Activated CD4-positive, alpha-beta T cell treated with anti-CD3 and anti-CD28 coated beads, Interleukin-2, amount 10 ng/mL, durations not matched to agents 7 days and 5 days (primary cell): ENCODE data around the gene PLTP. TPM values are rescaled to one million over a fixed set of nuclear protein-coding genes. Genes with fewer than 3 reads are reported as not detected.

Experiments
- CTCF ChIA-PET: fragments of 350-600 bp; sonication (Branson Sonifier 250); formaldehyde crosslinking; loops from one replicate; lab custom pipeline; 2021; ENCODE audit warnings: antibody characterized with exemption; lab: Charles Lee
- POLR2A ChIA-PET: fragments of 350-600 bp; sonication (Branson Sonifier 250); formaldehyde crosslinking; loops from one replicate; lab custom pipeline; 2021; ENCODE audit warnings: antibody characterized with exemption; lab: Charles Lee
- DNase-seq: peaks from one replicate; pipeline ENCODE4 v3.0.0-alpha.2; 2020
- H3K27ac Mint-ChIP-seq: one replicate; pipeline ENCODE4 v1.8.0; 2021; ENCODE audit warnings: mild to moderate bottlenecking, moderate library complexity, mixed read lengths
- H3K27me3 Mint-ChIP-seq: one replicate; pipeline ENCODE4 v1.8.0; 2021; ENCODE audit warnings: mixed read lengths
- H3K36me3 Mint-ChIP-seq: one replicate; pipeline ENCODE4 v1.8.0; 2021; ENCODE audit warnings: low read depth, mixed read lengths
- H3K4me1 Mint-ChIP-seq: one replicate; pipeline ENCODE4 v1.8.0; 2021; ENCODE audit warnings: mixed read lengths
- H3K4me3 Mint-ChIP-seq: one replicate; pipeline ENCODE4 v1.8.0; 2021; ENCODE audit warnings: mild to moderate bottlenecking, moderate library complexity, mixed read lengths
- H3K9me3 Mint-ChIP-seq: one replicate; pipeline ENCODE4 v1.8.0; 2021; ENCODE audit warnings: mixed read lengths
- total RNA-seq, 2 experiments: library from RNA; stranded (reverse); gene quantifications; one replicate each; pipeline ENCODE4 v1.2.3, GENCODE V29; 2021

PLTP gene
- total RNA-seq, 2 experiments from 2014 or later, result 0.81 to 0.82 TPM

DNA sequence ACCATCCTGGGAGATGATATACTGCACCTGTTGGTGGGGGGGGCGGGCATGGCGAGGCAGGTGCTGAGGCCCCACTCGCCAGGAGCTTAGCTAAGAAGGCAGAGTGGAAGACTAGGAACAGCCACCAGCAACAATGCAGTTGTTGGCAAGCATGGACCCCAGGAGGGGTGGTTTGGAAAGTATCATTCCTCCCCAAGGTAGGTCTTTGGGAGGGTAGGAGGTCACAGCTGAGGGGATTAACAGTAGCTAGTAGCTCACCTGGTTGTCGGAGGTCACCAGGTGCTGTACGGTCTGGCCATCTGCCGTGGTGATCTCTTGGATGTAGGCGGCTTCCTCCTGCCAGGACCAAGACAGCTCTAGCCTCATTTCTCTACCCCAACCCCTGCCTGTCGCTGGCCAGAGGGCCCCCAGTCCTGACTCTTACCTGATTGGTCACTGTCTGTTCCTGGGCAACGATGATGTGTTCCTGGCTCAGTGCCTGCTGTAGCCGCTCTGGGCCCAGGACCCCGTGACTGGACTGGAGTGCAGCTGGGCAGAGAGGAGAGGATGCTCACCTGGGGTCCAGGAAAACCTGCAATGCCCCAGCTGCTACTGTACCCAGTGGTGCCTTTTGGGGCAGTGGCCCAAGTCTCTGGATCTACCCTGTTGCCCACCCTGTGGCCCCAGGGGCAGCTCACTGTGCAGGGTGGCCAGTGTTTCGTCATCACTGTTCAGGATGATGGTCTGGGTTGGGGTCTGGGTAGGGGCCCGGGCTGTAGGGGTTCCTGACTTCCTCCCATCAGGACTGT lies 37.8 kb upstream of the PLTP start:
- Mint-ChIP-seq H3K36me3 (peaks cover 23% of the 10 kb centered on the region), H3K27ac (no peak overlapping the region), H3K4me3 (no peak overlapping the region), H3K4me1 (peaks cover 6% of the 10 kb centered on the region), H3K27me3 (no peaks in the 10 kb centered on the region), H3K9me3 (no peaks in the 10 kb centered on the region)
- CTCF ChIA-PET, result interaction anchor here (0.6 to 5.0 kb wide), 6 partner anchors 9 to 60 kb away, joined by 3 to 27 read pairs (median 5); no protein-coding TSS in a partner anchor
- no peak for DNase-seq
- POLR2A ChIA-PET, result interaction anchor here (1.5 kb wide), 1 partner anchor 15 kb away, joined by 4 read pairs; no protein-coding TSS in a partner anchor

DNA sequence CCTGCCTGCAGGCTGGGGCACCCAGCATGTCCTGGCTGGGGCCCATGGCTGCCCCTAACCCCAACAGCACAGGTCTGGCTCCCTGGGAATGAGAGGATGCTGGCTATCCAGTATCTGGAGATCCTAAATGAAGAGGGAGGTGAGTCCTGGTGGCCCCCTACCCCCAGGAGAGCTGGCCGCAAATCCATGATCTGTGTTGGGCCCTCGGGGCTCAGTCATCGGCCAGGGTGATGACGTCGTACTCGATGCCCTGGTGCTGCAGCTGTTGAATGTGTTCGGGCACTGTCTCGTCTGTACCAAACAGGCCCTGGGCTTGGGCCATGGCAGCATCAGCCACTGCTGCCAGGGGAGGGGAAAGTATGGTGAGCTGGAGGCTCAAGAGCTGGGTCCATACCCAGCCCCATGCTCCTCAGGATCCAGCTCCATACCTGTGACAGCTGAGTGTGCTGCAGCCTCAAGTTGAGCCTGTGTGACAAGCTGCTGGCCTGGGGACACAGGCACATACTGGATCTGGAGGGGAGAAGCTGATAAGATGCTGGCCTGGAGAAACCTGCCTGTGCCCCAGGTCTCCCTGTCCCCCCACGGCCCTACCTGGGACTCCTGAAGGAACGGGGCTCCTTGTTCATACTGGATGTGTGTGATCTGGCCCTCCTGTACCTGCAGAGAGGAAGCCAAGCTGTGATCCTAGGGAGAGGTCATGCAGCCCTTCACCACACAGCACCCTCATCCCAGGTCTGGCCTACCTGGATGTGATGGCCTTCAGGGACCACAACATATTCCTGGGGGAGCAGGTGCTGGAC lies 37.0 kb upstream of the PLTP start:
- Mint-ChIP-seq H3K36me3 (peaks cover 30% of the 10 kb centered on the region), H3K4me3 (no peak overlapping the region), H3K4me1 (peaks cover 9% of the 10 kb centered on the region), H3K9me3 (no peaks in the 10 kb centered on the region), H3K27me3 (no peaks in the 10 kb centered on the region), H3K27ac (no peak overlapping the region)
- ChIA-PET CTCF (interaction anchor here (0.6 to 5.0 kb wide), 7 partner anchors 9 to 59 kb away, joined by 3 to 27 read pairs (median 4); no protein-coding TSS in a partner anchor), POLR2A (interaction anchor here (0.6 to 1.5 kb wide), 2 partner anchors 10 to 14 kb away, joined by 3 to 4 read pairs; no protein-coding TSS in a partner anchor)
- DNase-seq, result no peak

DNA sequence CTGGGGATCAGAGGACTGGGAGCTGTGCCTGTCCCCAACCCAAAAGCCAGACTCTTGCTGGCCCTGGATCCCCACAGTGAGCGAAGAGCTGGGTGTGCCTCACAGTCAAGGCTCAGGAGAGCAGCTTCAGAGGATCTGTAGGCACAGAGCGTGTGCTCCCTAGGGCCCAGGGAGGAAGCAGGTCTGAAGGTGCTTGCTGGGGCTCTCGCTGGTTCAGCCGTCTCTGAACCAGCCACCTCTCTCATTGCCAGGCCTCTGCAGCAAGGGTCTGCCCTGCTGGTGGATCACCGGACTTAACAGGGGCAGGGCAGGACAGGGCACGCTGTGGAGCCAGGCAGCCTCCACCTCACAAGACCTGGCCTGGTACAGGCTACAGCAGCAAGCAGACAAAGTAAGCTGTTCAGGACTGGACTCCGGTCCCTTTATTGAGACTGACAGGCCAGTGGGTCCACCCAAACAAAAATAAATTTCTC lies 36.3 kb upstream of the PLTP start:
- no peak for DNase-seq
- Mint-ChIP-seq H3K27me3 (no peaks in the 10 kb centered on the region), H3K9me3 (no peaks in the 10 kb centered on the region), H3K27ac (no peak overlapping the region), H3K4me3 (no peak overlapping the region), H3K36me3 (peaks cover 36% of the 10 kb centered on the region), H3K4me1 (peaks cover 9% of the 10 kb centered on the region)
- CTCF ChIA-PET, result interaction anchor here (0.7 to 5.0 kb wide), 6 partner anchors 10 to 59 kb away, joined by 3 to 27 read pairs (median 5); no protein-coding TSS in a partner anchor
- POLR2A ChIA-PET, result interaction anchor here (0.6 kb wide), 1 partner anchor 10 kb away, joined by 3 read pairs; no protein-coding TSS in a partner anchor

DNA sequence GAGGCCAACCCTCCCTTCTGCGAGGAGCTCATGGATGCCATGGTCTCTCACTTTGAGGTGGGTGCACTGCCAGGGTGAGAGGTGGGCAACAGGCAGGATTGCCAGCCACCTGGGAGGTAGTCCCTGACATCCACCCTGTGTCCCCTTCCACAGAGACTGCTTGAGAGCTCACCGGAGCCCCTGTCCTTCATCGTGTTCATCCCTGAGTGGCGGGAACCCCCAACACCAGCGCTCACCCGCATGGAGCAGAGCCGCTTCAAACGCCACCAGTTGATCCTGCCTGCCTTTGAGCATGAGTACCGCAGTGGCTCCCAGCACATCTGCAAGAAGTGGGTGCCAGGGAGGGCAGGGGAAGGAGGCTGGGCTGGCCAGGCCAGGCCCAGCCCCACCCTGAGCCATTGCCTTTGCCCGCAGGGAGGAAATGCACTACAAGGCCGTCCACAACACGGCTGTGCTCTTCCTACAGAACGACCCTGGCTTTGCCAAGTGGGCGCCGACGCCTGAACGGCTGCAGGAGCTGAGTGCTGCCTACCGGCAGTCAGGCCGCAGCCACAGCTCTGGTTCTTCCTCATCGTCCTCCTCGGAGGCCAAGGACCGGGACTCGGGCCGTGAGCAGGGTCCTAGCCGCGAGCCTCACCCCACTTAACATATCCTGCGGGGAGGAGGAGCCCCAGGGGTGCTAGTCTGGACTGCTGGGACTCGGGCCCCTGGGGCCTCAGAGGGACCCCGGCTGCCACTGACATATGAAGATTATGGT lies 35.3 kb upstream of the PLTP start:
- Mint-ChIP-seq H3K27ac (no peak overlapping the region), H3K4me1 (peaks cover 9% of the 10 kb centered on the region), H3K4me3 (no peak overlapping the region), H3K27me3 (no peaks in the 10 kb centered on the region), H3K36me3 (peaks cover 39% of the 10 kb centered on the region), H3K9me3 (no peaks in the 10 kb centered on the region)
- POLR2A ChIA-PET, result interaction anchor here (0.9 kb wide), 1 partner anchor 13 kb away, joined by 5 read pairs; the partner anchor contains the start of gene PCIF1
- no peak for DNase-seq
- CTCF ChIA-PET, result interaction anchor here (0.9 to 5.0 kb wide), 6 partner anchors 14 to 148 kb away, joined by 3 to 27 read pairs (median 4); no protein-coding TSS in a partner anchor

GRCh38 chr20:45946149-45946970 lies 34.4 kb upstream of the PLTP start:
- CTCF ChIA-PET, result interaction anchor here (0.9 to 5.0 kb wide), 7 partner anchors 13 to 147 kb away, joined by 3 to 27 read pairs (median 4); no protein-coding TSS in a partner anchor
- Mint-ChIP-seq H3K4me1 (peaks cover 9% of the 10 kb centered on the region), H3K27me3 (no peaks in the 10 kb centered on the region), H3K4me3 (no peak overlapping the region), H3K36me3 (peaks cover 33% of the 10 kb centered on the region), H3K9me3 (no peaks in the 10 kb centered on the region), H3K27ac (peak overlapping the region; percentile 73)
- POLR2A ChIA-PET, result interaction anchor here (0.9 kb wide), 1 partner anchor 12 kb away, joined by 5 read pairs; the partner anchor contains the start of gene PCIF1
- peak; percentile 27 for DNase-seq

GRCh38 chr20:45945678-45946148 lies 33.8 kb upstream of the PLTP start:
- DNase-seq, result no peak
- Mint-ChIP-seq H3K27me3 (no peaks in the 10 kb centered on the region), H3K27ac (no peak overlapping the region), H3K36me3 (peaks cover 31% of the 10 kb centered on the region), H3K4me3 (no peak overlapping the region), H3K9me3 (no peaks in the 10 kb centered on the region), H3K4me1 (peaks cover 9% of the 10 kb centered on the region)
- CTCF ChIA-PET, result interaction anchor here (1.1 to 5.0 kb wide), 4 partner anchors 16 to 72 kb away, joined by 3 to 27 read pairs (median 4); no protein-coding TSS in a partner anchor
- POLR2A ChIA-PET, result no interaction called here

DNA sequence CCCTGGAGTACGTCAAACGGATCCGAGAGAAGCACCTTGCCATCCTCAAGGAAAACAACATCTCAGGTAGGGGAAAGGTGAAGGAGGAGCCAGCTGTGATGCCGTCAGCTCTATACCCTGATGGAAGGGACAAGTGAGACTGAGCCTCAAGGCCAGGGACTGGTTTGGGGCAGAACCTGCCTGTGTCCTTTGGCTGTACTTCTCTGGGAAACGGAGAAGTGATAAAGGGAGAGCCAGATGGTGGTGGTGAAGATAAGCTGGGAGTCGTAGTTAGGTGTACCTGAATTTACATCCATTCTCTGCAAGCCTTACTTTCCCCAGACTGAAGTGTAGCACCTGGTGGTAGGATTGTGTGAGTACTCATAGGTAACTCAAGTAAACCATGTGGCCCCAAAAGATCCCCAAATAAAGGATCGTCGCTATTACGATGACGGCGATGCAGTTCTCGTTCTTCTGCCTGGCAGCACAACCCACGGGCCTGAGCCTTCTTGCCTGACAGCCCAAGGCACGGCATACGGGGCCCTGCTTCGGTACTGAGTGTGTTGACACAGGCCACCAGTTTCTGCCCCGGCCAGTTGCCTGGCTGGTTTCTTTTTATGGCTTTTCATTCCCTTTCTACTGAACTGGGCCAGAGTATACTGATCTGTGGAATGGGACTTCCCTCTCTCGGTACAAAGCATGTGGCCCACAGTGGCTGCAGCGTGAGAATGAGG lies 33.2 kb upstream of the PLTP start:
- DNase-seq, result no peak
- Mint-ChIP-seq H3K4me1 (peaks cover 9% of the 10 kb centered on the region), H3K4me3 (no peak overlapping the region), H3K27ac (no peak overlapping the region), H3K27me3 (no peaks in the 10 kb centered on the region), H3K36me3 (peaks cover 30% of the 10 kb centered on the region), H3K9me3 (no peaks in the 10 kb centered on the region)
- ChIA-PET CTCF (interaction anchor here (1.1 to 3.1 kb wide), 2 partner anchors 11 to 146 kb away, joined by 3 to 14 read pairs; partner anchors contain the start of gene PCIF1), POLR2A (no interaction called here)

DNA sequence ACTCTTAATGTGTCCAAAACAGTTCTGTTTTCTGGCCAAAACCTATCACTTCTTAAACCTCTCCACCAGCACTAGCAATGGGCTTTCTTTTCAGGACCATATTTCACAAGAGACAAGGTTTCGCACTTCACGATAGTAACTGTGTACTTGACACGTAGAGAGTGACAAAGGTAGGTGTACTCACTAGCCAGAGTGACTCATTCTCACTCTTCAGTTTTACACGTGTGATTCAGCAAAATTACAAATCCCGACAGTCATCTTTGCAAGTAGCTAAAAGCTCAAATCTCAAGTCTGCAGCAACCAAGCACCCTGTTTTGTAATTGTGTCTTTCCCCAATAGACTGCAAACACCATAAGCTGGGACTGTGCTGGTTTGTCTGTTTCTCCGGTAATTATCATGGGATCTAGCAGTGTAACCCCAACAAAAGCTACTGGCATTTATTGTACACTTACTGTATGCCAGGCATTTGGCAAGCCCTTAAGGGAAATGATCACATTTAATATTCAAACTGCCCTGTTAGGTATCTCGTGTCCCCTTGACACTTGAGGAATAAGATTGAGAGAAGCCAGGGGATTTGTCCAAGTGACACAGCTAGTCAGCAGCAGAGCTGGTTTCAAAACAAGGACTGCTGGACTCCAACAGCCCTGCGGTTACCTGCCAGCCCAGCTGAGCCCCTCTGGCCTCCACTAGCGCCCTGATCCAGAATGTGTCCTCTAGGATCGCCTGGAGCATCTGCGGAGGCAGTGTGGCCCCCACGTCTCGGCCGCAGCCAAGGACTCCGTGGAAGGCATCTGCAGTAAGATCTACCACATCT lies 32.4 kb upstream of the PLTP start:
- POLR2A ChIA-PET, result no interaction called here
- DNase-seq, result no peak
- CTCF ChIA-PET, result interaction anchor here (1.1 to 3.1 kb wide), 3 partner anchors 10 to 145 kb away, joined by 3 to 14 read pairs (median 7); partner anchors contain the start of gene PCIF1
- Mint-ChIP-seq H3K4me1 (peaks cover 9% of the 10 kb centered on the region), H3K27me3 (no peaks in the 10 kb centered on the region), H3K9me3 (no peaks in the 10 kb centered on the region), H3K36me3 (peaks cover 36% of the 10 kb centered on the region), H3K27ac (peak overlapping the region; percentile 15), H3K4me3 (no peak overlapping the region)

DNA sequence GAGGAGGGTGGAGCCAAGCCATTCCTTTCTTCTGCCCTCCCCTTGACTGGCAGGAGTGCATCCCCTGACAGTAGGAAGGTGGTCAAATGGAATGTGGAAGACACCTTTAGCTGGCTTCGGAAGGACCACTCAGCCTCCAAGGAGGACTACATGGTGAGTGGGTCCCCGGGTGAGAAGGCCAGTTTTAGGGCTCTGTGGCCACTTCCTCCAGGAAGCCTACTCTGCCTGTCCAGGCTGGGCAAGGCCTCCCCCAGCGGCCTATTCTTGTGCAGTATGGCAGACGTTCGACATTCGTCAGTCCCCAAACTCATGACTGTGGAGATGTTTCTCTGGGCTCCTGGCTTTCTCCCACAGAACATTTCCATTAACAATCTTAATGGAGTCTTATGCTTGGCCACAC lies 31.7 kb upstream of the PLTP start:
- DNase-seq, result no peak
- no peaks in the 10 kb centered on the region for H3K27me3 Mint-ChIP-seq
- H3K4me3 Mint-ChIP-seq, result no peak overlapping the region
- no peak overlapping the region for H3K27ac Mint-ChIP-seq
- ChIA-PET CTCF (interaction anchor here (0.5 to 3.1 kb wide), 4 partner anchors 9 to 144 kb away, joined by 3 to 14 read pairs (median 6); partner anchors contain the start of gene PCIF1), POLR2A (interaction anchor here (0.5 to 0.6 kb wide), 2 partner anchors 11 to 36 kb away, joined by 3 read pairs; no protein-coding TSS in a partner anchor)
- H3K36me3 Mint-ChIP-seq, result peaks cover 35% of the 10 kb centered on the region
- H3K4me1 Mint-ChIP-seq, result peaks cover 9% of the 10 kb centered on the region
- H3K9me3 Mint-ChIP-seq, result no peaks in the 10 kb centered on the region

DNA sequence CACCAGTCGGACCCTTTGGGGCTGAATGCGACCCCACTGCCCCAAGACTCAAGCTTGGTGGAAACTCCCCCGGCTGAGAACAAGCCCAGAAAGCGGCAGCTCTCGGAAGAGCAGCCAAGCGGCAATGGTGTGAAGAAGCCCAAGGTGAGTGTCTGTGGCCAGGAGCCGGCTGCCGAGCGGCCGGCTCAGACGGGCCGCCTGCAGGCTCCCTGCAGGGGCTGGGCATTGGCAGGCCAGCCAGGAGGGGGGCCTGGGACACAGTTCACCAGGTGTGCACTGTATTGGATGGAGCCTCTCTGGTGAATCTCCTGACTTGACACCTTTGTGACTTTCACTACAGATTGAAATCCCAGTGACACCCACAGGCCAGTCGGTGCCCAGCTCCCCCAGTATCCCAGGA lies 28.5 kb upstream of the PLTP start:
- no peaks in the 10 kb centered on the region for H3K27me3 Mint-ChIP-seq
- CTCF ChIA-PET, result interaction anchor here (0.5 kb wide), 1 partner anchor 763 kb away, joined by 4 read pairs; no protein-coding TSS in a partner anchor
- no peak overlapping the region for H3K27ac Mint-ChIP-seq
- no peak overlapping the region for H3K4me3 Mint-ChIP-seq
- POLR2A ChIA-PET, result interaction anchor here (0.6 kb wide), 1 partner anchor 96 kb away, joined by 3 read pairs; no protein-coding TSS in a partner anchor
- H3K4me1 Mint-ChIP-seq, result peaks cover 27% of the 10 kb centered on the region
- DNase-seq, result no peak
- no peaks in the 10 kb centered on the region for H3K9me3 Mint-ChIP-seq
- peaks cover 47% of the 10 kb centered on the region for H3K36me3 Mint-ChIP-seq
